IMR-90 (cell line): Measurements from ENCODE around the gene NDEL1. TPM values are rescaled to one million over a fixed set of nuclear protein-coding genes. Genes with fewer than 3 reads are reported as not detected.

Experiments used
- ATAC-seq: fragments of 200-7000 bp; cut with Tn5 transposase; 2 replicates; pipeline ENCODE4 v1.9.1; 2020; ENCODE audit warnings: low read depth, mild to moderate bottlenecking, moderate library complexity
- BruUV-seq: library from RNA; stranded (reverse); fragments of 400-500 nt; replicated peaks from 2 replicates; lab custom pipeline; 2021; lab: Mats Ljungman, UMichigan
- CTCF ChIA-PET: fragments of 300-600 bp; formaldehyde crosslinking; extraction: SDS; loops from one replicate; lab custom pipeline; 2021; ENCODE audit warnings: antibody characterized with exemption; lab: Yijun Ruan, JAX
- POLR2A ChIA-PET: fragments of 300-600 bp; sonication (Branson Sonifier 250); formaldehyde crosslinking; loops from one replicate; lab custom pipeline; 2022; ENCODE audit warnings: antibody characterized with exemption; ENCODE audit not compliant: unreplicated experiment; lab: Charles Lee
- DNase-seq: peaks from one replicate; pipeline ENCODE4 v3.0.0; 2013
- H2AFZ ChIP-seq: replicated peaks from 2 replicates; pipeline ENCODE3; 2013; ENCODE audit warnings: low read length, mild to moderate bottlenecking; ENCODE audit not compliant: poor library complexity
- H2AK5ac ChIP-seq: 2 replicates; pipeline ENCODE4 v1.6.1; 2013; ENCODE audit warnings: low read depth, low read length, inconsistent platforms
- H2AK9ac ChIP-seq: replicated peaks from 2 replicates; pipeline ENCODE3; 2013; ENCODE audit warnings: mild to moderate bottlenecking, low read depth, low read length, moderate library complexity; ENCODE audit not compliant: poor library complexity
- H2BK120ac ChIP-seq: 2 replicates; pipeline ENCODE4 v1.6.1; 2013; ENCODE audit warnings: low read depth, low read length, inconsistent platforms
- H2BK15ac ChIP-seq: 3 replicates; pipeline ENCODE4 v1.6.1; 2013; ENCODE audit warnings: low read depth, low read length, inconsistent platforms
- H2BK20ac ChIP-seq: 2 replicates; pipeline ENCODE4 v1.6.1; 2013; ENCODE audit warnings: low read depth, mild to moderate bottlenecking, inconsistent platforms, low read length, moderate library complexity
- H2BK5ac ChIP-seq: 2 replicates; pipeline ENCODE4 v1.6.1; 2013; ENCODE audit warnings: mild to moderate bottlenecking, low read depth, low read length, inconsistent platforms; ENCODE audit not compliant: poor library complexity, severe bottlenecking
- H3K14ac ChIP-seq: replicated peaks from 2 replicates; pipeline ENCODE4 v1.6.1; 2013; ENCODE audit warnings: low read depth, low read length, inconsistent platforms
- H3K18ac ChIP-seq: 2 replicates; pipeline ENCODE4 v1.6.1; 2013; ENCODE audit warnings: low read depth, low read length, control low read depth
- H3K23ac ChIP-seq: 2 replicates; pipeline ENCODE4 v1.6.1; 2013; ENCODE audit warnings: low read depth, low read length, inconsistent platforms
- H3K27ac ChIP-seq: 2 replicates; pipeline ENCODE4 v1.5.1; 2013; ENCODE audit warnings: mild to moderate bottlenecking, control low read depth, low read length; ENCODE audit not compliant: insufficient read depth
- H3K27me3 ChIP-seq: 2 replicates; pipeline ENCODE4 v1.6.1; 2013; ENCODE audit warnings: low read length; ENCODE audit not compliant: control insufficient read depth, insufficient read depth
- H3K36me3 ChIP-seq: 2 replicates; pipeline ENCODE4 v1.6.1; 2013; ENCODE audit warnings: low read length, mixed read lengths; ENCODE audit not compliant: control insufficient read depth, insufficient read depth
- H3K4ac ChIP-seq: 2 replicates; pipeline ENCODE4 v1.6.1; 2013; ENCODE audit warnings: low read depth, low read length, inconsistent platforms
- H3K4me1 ChIP-seq: 2 replicates; pipeline ENCODE4 v1.6.1; 2013; ENCODE audit warnings: low read length, mixed read lengths; ENCODE audit not compliant: control insufficient read depth, insufficient read depth
- H3K4me2 ChIP-seq: 2 replicates; pipeline ENCODE4 v1.6.1; 2013; ENCODE audit warnings: low read depth, mild to moderate bottlenecking, control low read depth, low read length, moderate library complexity
- H3K4me3 ChIP-seq: 2 replicates; pipeline ENCODE4 v1.5.1; 2013; ENCODE audit warnings: low read depth, mild to moderate bottlenecking, control low read depth, low read length, moderate library complexity; ENCODE audit not compliant: insufficient read depth
- H3K56ac ChIP-seq: 2 replicates; pipeline ENCODE4 v1.6.1; 2013; ENCODE audit warnings: low read length, inconsistent platforms; ENCODE audit not compliant: insufficient read depth; ENCODE audit errors: extremely low read depth
- H3K79me1 ChIP-seq, 2 experiments: 2 replicates each; pipeline ENCODE4 v1.6.1; 2013; ENCODE audit warnings: low read length in 2 of 2, inconsistent platforms in 1 of 2, low read depth in 1 of 2
- H3K9ac ChIP-seq: 2 replicates; pipeline ENCODE4 v1.6.1; 2013; ENCODE audit warnings: low read depth, low read length, control low read depth
- H3K9me1 ChIP-seq: 2 replicates; pipeline ENCODE4 v1.6.1; 2013; ENCODE audit warnings: low read length, inconsistent platforms; ENCODE audit not compliant: insufficient read depth
- H3K9me3 ChIP-seq: 2 replicates; pipeline ENCODE4 v1.6.1; 2013; ENCODE audit warnings: low read length; ENCODE audit not compliant: control insufficient read depth, insufficient read depth
- H4K20me1 ChIP-seq: 2 replicates; pipeline ENCODE4 v1.6.1; 2013; ENCODE audit warnings: low read length, inconsistent platforms; ENCODE audit not compliant: insufficient read depth
- H4K5ac ChIP-seq: 2 replicates; pipeline ENCODE4 v1.6.1; 2013; ENCODE audit warnings: mild to moderate bottlenecking, low read depth, low read length, control low read depth
- H4K8ac ChIP-seq, 2 experiments: 2 replicates each; pipeline ENCODE4 v1.6.1; 2013; ENCODE audit warnings: low read depth in 2 of 2, low read length in 2 of 2, control low read depth in 1 of 2, inconsistent platforms in 1 of 2
- H4K91ac ChIP-seq: 2 replicates; pipeline ENCODE4 v1.6.1; 2013; ENCODE audit warnings: low read depth, low read length, inconsistent platforms; ENCODE audit not compliant: insufficient read depth
- BHLHE40 ChIP-seq: fragments of 150-350 bp; IDR thresholded peaks from 2 replicates; pipeline ENCODE4 v1.6.1; 2016; ENCODE audit warnings: mild to moderate bottlenecking, low read depth, low read length
- CEBPB ChIP-seq: IDR thresholded peaks from 2 replicates; pipeline ENCODE4 v1.6.1; 2012; ENCODE audit warnings: low read depth, low read length, improper control_type of control experiment
- CHD1 ChIP-seq: IDR thresholded peaks from 2 replicates; pipeline ENCODE4 v1.6.1; 2012; ENCODE audit warnings: low read depth, low read length, improper control_type of control experiment
- CTCF ChIP-seq: conservative IDR thresholded peaks from 2 replicates; pipeline ENCODE4 v1.5.1; 2012; ENCODE audit warnings: mild to moderate bottlenecking, low read depth, low read length, improper control_type of control experiment
- ELK1 ChIP-seq: fragments of 150-350 bp; IDR thresholded peaks from 2 replicates; pipeline ENCODE4 v1.6.1; 2016; ENCODE audit warnings: low read depth, mild to moderate bottlenecking, low read length, moderate library complexity, borderline replicate concordance
- FOS ChIP-seq: fragments of 150-350 bp; IDR thresholded peaks from 2 replicates; pipeline ENCODE4 v1.6.1; 2016; ENCODE audit warnings: low read depth, low read length
- MAFK ChIP-seq: IDR thresholded peaks from 2 replicates; pipeline ENCODE4 v1.6.1; 2012; ENCODE audit warnings: low read depth, low read length, improper control_type of control experiment
- MAZ ChIP-seq: IDR thresholded peaks from 2 replicates; pipeline ENCODE4 v1.6.1; 2012; ENCODE audit warnings: low read depth, mild to moderate bottlenecking, low read length, improper control_type of control experiment, moderate library complexity, borderline replicate concordance
- MXI1 ChIP-seq: IDR thresholded peaks from 2 replicates; pipeline ENCODE4 v1.6.1; 2012; ENCODE audit warnings: low read depth, mild to moderate bottlenecking, low read length, moderate library complexity, borderline replicate concordance
- NFE2L2 ChIP-seq: fragments of 150-350 bp; IDR thresholded peaks from 2 replicates; pipeline ENCODE4 v1.6.1; 2016; ENCODE audit warnings: low read depth, mild to moderate bottlenecking, low read length
- POLR2A ChIP-seq: IDR thresholded peaks from 2 replicates; pipeline ENCODE4 v1.6.1; 2012; ENCODE audit warnings: mild to moderate bottlenecking, low read depth, low read length
- RCOR1 ChIP-seq: IDR thresholded peaks from 2 replicates; pipeline ENCODE4 v1.6.1; 2012; ENCODE audit warnings: mild to moderate bottlenecking, low read length, improper control_type of control experiment; ENCODE audit not compliant: insufficient replicate concordance
- RFX5 ChIP-seq: IDR thresholded peaks from 2 replicates; pipeline ENCODE4 v1.8.0; 2012; ENCODE audit warnings: low read depth, mild to moderate bottlenecking, low read length, moderate library complexity
- SMC3 ChIP-seq: fragments of 150-350 bp; IDR thresholded peaks from 2 replicates; pipeline ENCODE4 v1.6.1; 2016; ENCODE audit warnings: low read depth, mild to moderate bottlenecking, antibody characterized with exemption, low read length, moderate library complexity
- USF2 ChIP-seq: fragments of 150-350 bp; IDR thresholded peaks from 2 replicates; pipeline ENCODE4 v1.6.1; 2017; ENCODE audit warnings: mild to moderate bottlenecking, antibody characterized with exemption, low read length, low read depth
- WGBS, 2 experiments: methylation state at CpG; one replicate each; pipeline versions ENCODE4 v1.1.5 to v1.1.7; 2013; ENCODE audit warnings: missing lambda C conversion rate in 2 of 2; ENCODE audit not compliant: insufficient read length in 1 of 2; ENCODE audit errors: extremely low coverage in 2 of 2; 5-methylcytosine and 5-hydroxymethylcytosine counted together
- dilution Hi-C: fragments of 300-500 bp; cut with HindIII; formaldehyde crosslinking; loops from one replicate; pipeline ENCODE4 v1.14.3; 2018; ENCODE audit warnings: low sequenced_read_pairs; ENCODE audit not compliant: unreplicated experiment
- in situ Hi-C: fragments of 300-500 bp; cut with MboI; formaldehyde crosslinking; loops from 3 replicates; pipeline ENCODE4 v1.14.3; 2019; ENCODE audit warnings: low sequenced_read_pairs, inconsistent platforms, mixed read lengths
- intact Hi-C: fragments of 100-400 bp; cut with micrococcal nuclease; formaldehyde crosslinking; loops from 2 replicates; pipeline ENCODE4 v1.10.0; 2022
- polyA plus RNA-seq, 3 experiments: library from polyadenylated mRNA; depleted of rRNA; stranded (reverse); fragments of >200 nt; gene quantifications; 2 replicates each; pipeline ENCODE4 v1.2.3, GENCODE V29; 2012; ENCODE audit warnings: low replicate concordance in 1 of 3
- total RNA-seq: library from RNA; depleted of rRNA; stranded (reverse); fragments of >200 nt; gene quantifications from 2 replicates; pipeline ENCODE4 v1.2.3, GENCODE V29; 2012

NDEL1 gene
- total and polyA plus RNA-seq, 2 of the 4 experiments (the other 2 are of a cell fraction), result 28.9 to 95.6 TPM

- intact Hi-C loops, result no loop called here
- no peak overlapping the region for H3K56ac ChIP-seq
- BruUV-seq, result no TSS peak
Observed at GRCh38 chr17:8466873-8467272, 31.2 kb downstream of the NDEL1 start.

More at GRCh38 chr17:8466873-8467272, 31.2 kb downstream of the NDEL1 start:
- Histone ChIP-seq H2BK15ac (no peak overlapping the region), H2AK5ac (no peak overlapping the region), H3K23ac (no peak overlapping the region), H3K4ac (no peak overlapping the region), H4K20me1 (peaks cover 89% of the 10 kb centered on the region), H3K27me3 (no peaks in the 10 kb centered on the region), H3K9ac (no peak overlapping the region), H3K9me1 (peaks cover 12% of the 10 kb centered on the region; the same call in 1 of the 2 replicates), H4K5ac (no peak overlapping the region), H4K91ac (no peak overlapping the region), H3K4me3 (no peak overlapping the region), H3K14ac (no peak overlapping the region), H3K27ac (peak overlapping the region; percentile 14; the same call in 1 of the 2 replicates), H3K79me1 (peaks cover 33 to 87% of the 10 kb centered on the region in 2 experiments; a peak in 3 of 4 replicates), H2AFZ (no peak overlapping the region), H2BK120ac (no peak overlapping the region), H4K8ac (no peak overlapping the region), H3K36me3 (peaks cover 66% of the 10 kb centered on the region), H2BK20ac (no peak overlapping the region), H3K9me3 (no peaks in the 10 kb centered on the region), H3K4me1 (peaks cover 13% of the 10 kb centered on the region; the same call in 1 of the 2 replicates), H3K4me2 (no peak overlapping the region), H2AK9ac (no peak overlapping the region), H3K18ac (no peak overlapping the region), H2BK5ac (no peak overlapping the region)
- in situ Hi-C loops (no loop called here), dilution Hi-C loops (no loop called here)
- CTCF ChIA-PET, result no interaction called here
- 92% methylated on average over 15 of the region's 21 CpGs; no CpG with 5 or more reads in 1 of the 2 experiments for WGBS, 2 experiments
- POLR2A ChIA-PET, result no interaction called here
- TF ChIP-seq FOS, result no peak
- no peak for TF ChIP-seq MAFK
- no peak for TF ChIP-seq MXI1
- no peak for TF ChIP-seq CTCF
- no peak for TF ChIP-seq NFE2L2
- no peak for TF ChIP-seq USF2
- TF ChIP-seq RCOR1, result no peak
- TF ChIP-seq MAZ, result no peak
- no peak for TF ChIP-seq ELK1
- no peak for TF ChIP-seq RFX5
- no peak for TF ChIP-seq SMC3
- no peak for TF ChIP-seq POLR2A
- no peak for TF ChIP-seq CEBPB
- TF ChIP-seq BHLHE40, result no peak
- TF ChIP-seq CHD1, result no peak
- ATAC-seq (no peak), DNase-seq (no peak)
